GM18861 (cell line): ENCODE results near the gene LSAMP.
"Not testable (repeated sequence)": the region's sequence is repeated elsewhere in the genome, so short reads cannot be mapped to it uniquely, and the experiment has no call there.

ENCODE experiments used
- ATAC-seq: cut with Tn5 transposase; IDR thresholded peaks from one replicate; pipeline ENCODE4 v1.9.1; 2021; ENCODE audit not compliant: unreplicated experiment

LSAMP gene

DNA sequence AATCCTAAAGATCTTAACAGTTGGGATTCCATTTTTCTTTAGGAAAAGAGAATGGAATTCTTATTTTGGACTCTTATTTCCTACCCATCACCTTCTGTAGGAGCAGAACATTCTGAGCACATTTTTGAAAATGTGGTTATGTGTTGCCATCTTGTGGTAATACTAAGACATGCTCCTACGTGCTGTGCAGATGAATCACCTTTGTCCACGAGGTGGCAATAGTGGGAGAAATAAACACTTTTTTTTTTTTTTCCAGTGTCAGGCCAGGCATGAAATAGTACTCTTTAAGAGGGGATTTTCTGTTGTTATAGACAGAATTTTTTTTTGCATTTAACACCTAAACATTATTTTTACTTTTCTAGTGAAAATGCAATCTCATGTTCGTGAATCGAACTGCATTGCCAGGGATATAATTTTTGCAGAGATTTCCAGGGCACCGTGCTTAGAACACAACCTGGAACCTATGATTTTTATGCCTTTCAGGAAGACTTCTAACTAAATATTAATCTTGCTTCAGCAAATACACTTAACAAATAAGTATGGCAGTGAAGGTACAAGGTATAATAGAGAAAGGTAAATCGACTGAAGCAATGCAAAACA is 625.4 kb downstream of the LSAMP start:
- ATAC-seq: peak; percentile 98

DNA sequence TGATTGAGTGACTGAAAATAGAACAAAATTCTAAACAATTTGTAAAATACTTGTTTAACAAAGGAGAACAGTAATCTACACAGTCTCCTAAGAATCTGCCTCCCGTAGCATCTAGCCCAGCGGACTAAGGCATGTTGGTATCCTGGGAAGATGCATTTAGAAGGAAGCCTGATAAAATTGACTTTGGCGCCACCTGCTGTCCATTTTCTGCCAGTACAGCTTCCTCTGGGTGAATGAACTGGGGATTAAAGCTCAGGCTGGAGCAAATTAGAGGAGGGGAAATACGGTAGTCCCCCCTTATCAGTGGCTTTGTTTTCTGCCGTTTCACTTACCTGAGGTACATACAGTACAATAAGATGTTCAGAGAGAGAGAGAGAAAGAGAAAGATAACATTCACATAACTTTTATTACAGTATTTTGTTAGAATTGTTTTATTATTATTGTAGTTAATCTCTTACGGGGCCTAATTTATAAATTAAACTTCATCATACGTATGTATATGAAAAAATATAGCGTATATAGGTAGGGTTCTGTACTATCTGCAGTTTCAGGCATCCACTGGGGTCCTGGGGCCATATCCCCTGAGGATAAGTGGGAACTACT is 630.4 kb downstream of the LSAMP start:
- ATAC-seq: no peak

DNA sequence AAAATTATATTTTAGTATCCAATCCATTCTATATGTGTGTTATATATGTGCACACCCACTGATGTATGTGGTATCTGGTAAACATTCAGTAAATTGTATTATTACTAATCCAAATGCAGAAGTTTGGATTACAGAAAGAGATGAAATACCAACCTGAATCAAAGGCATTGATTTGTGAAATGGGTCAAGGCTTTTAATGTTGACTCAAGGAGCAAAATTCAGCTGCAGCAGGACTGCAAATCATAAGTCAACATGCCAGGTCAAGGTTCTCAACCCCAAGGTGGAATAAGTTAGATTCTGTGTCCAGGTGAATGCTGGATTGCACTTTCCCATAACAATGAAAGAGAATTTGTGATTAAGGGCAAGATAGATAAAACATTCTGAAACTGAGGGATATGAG is 631.3 kb downstream of the LSAMP start:
- no peak for ATAC-seq

DNA sequence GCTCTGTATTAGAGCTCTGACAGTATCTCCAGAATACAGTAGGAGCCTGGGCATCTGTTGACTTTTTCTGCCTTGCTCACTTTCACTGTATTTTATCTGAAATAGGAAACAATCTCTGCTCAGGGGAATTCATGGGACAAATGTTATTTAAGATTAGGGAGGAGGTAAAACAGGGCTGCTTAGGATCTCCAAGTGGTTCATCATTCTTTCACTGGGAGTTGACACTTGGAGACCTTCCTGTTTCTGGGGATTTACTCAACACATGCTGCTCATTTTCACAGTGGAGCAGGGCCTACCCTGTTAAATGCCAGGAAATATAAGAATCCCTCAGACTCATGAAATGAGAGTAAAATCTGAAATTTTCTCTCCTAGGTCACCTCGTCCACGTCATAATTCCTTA is 636.5 kb downstream of the LSAMP start:
- ATAC-seq: no peak

DNA sequence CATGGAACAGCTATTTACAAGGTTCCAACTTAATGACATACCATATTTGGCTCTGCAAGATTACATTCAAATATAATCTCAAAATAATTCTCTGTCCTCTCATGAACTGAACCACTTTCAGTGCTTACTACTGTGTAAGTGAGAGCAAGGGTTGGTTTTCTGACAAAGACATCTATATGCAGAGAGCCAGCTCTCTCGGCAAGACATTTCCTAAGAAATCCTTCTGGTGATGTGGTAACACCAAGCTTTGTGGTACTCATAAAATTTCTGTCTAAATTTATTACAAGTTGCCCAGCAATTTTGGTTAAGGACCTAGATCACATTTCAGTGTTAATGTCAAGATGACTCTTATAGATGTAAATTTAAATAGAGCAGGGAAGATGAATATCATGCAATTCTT is 637.0 kb downstream of the LSAMP start:
- no peak for ATAC-seq

DNA sequence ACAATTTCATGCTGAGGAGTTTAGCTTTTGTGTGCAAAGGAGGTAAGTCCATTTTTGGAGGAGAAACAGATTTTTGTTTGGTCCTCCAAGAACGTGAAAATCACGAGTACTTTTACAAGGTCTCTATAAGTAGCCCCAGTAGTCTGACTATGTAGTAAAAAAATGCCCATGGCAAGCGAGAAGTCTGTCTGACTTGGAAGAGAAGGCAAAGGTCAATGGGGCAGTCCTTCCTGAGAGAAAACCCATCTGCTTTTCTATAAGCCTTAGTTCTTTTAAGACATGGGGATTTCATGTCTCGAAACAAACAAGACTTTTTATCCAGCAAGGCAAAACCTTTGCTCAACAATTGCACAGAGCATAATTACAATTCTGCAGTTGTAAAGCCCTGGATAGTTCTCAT is 638.8 kb downstream of the LSAMP start:
- ATAC-seq: no peak

DNA sequence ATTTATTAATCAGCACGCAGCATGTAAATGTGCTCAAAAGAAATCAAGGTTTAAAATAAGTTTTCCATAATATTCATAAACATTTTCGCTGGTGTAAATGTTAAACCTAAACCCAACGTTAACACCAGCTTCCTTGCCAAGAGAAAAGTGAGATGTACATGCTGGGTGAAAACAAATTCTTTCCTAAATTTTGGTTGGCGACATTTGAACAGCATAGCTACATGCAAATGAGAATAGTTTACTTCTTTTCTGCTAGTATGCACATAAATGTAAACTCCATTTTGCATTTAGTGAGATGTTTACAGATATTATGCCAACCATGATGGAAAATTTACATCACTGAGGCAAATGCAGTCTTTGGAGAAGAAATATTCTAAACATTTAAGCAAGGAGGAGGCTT is 639.8 kb downstream of the LSAMP start:
- no peak for ATAC-seq

DNA sequence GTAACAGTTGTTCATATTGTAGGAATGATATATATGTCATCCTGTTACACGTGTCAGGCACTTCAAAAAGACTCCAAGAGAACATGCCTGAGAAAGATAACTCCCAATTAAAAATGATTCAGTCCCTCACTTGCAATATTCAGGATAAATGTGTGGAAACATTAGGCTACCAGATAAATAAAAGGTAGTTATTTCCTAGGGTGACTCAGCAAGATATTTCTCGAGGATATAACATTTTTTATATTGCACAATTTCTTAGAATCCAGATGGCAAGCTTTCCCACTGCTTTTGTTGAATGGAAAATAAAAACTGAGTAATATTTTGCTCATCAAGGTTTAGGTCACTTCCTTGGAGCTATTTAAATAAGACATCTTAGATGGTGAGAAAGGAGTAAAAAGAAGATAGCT is 640.6 kb downstream of the LSAMP start:
- ATAC-seq: no peak

DNA sequence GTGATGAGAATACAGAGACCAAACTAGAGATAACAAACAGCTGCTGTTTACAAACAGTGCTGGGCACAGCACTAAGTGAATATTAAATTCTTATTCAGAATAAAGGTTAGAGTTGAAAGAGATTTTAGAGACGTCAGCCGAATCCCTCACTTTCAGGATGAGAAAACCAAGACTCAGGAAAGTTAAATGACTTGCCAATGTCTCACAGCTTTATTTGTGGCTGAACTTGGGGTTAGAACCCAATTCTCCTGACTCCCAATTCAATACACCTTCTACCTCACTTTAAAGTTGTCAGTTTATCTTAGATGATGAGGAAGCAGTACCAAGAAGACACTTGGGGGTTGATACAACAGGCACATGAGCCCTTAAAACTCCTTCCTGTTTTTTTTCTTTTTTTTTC is 641.1 kb downstream of the LSAMP start:
- ATAC-seq: no peak

DNA sequence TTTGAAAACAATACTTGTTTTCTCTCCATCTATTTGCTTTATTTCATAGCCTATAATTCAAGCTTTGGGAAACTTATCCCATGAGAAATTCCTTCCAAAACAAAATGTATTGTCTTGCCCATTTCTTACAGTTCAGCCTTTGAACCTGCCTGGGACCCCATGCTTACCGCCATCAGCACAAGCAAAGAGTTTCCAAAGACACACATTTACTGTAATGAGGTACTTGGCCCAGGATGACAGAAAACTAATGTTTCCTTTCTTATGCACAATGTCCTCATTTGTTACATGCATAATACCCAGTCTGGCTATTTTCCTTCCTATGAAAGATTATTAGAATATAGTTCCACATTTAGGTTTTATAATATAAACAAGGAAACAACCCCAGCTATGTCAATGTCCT is 641.6 kb downstream of the LSAMP start:
- ATAC-seq: no peak

DNA sequence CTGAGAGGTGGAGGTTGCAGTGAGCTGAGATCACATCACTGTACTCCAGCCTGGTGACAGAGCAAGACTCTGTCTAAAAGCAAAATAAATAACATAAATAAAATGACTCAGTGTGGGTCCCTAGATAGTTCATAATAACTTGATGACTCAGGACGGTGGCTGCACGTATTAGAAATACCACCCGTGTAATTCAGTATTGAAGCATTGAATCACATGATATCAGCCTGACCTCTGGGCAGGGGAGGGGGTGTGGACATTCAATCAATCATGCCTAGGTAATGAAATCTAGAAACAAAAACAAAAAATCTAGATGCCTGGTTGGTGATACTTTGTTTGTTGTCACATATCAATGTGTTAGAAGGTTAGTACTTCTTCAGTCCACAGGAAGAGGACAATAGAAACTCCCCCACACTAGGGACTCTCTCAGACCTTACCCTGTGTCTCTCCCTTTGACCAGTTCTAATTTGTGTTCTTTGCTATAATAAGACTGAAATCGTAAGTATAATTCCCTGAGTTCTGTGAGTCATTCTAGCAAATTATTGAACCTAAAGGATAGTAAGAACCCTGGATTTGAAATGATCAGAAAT is 644.7 kb downstream of the LSAMP start:
- no peak for ATAC-seq

DNA sequence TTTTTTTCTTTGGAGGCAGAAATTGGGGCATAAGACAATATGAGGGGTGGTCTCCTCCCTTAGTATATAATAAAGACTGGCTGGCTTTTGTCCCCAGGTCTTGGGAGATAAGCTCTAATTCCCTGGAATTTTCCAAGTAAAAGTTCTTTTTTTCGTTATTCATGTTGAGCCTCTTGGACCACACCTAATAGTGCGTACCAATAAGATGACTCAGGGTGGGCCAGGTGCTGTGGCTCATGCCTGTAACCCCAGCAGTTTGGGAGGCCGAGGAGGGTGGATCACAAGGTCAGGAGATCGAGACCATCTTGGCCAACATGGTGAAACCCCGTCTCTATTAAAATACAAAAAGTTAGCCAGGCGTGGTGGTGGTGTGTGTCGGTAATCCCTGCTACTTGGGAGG is 645.2 kb downstream of the LSAMP start:
- ATAC-seq: not testable (repeated sequence)

DNA sequence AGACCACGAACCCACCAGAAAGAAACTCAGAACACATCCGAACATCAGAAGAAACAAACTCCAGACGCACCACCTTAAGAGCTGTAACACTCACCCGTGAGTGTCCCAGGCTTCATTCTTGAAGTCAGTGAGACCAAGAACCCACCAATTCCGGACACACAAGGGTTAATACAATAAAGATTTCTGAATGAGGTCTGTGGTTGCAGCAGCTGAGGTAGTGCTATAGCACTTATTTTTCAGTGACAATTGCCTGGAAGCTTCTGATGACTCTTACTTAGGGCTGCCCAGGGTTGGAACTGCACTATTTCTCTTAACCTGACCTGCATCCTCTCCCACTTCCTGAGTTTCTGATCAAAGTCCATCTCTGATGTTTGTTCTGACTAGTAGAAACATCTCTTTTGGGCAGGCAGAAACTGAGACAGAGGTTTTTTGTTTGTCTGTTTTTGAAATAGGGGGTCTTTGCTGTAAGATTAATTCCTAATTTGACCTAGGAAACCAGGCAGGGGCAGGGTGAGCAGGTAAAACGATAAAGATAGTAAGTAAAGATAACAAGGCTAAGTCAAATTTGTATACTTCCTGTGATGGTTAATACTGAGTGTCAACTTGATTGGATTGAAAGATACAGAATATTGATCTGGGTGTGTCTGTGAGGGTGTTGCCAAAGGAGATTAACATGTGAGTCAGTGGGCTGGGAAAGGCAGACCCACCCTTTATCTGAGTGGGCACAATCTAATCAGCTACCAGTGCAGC is 652.9 kb downstream of the LSAMP start:
- ATAC-seq: peak; percentile 87

DNA sequence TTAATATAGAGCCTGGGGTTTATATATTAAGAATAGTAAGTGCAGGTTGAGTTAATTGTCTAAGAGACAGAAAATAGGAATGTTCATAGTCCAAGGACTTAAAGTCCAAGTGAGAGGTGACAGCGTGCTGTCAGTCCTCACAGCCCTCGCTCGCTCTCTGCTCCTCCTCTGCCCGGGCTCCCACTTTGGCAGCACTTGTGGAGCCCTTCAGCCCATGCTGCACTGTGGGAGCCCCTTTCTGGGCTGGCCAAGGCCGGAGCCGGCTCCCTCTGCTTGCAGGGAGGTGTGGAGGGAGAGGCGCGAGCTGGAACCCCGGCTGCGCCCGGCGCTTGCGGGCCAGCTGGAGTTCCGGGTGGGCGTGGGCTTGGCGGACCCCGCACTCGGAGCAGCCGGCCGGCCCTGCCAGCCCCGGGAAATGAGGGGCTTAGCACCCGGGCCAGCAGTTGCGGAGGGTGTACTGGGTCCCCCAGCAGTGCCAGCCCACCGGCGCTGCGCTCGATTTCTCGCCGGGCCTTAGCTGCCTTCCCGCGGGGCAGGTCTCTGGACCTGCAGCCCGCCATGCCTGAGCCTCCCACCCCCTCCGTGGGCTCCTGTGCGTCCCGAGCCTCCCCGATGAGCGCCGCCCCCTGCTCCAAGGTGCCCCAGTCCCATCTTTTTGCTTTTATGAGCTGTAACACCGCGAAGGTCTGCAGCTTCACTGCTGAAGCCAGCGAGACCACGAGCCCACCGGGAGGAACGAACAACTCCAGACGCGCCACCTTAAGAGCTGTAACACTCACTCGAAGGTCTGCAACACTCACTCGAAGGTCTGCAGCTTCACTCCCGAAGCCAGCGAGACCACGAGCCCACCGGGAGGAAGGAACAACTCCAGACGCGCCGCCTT is 653.8 kb downstream of the LSAMP start:
- not testable (repeated sequence) for ATAC-seq

DNA sequence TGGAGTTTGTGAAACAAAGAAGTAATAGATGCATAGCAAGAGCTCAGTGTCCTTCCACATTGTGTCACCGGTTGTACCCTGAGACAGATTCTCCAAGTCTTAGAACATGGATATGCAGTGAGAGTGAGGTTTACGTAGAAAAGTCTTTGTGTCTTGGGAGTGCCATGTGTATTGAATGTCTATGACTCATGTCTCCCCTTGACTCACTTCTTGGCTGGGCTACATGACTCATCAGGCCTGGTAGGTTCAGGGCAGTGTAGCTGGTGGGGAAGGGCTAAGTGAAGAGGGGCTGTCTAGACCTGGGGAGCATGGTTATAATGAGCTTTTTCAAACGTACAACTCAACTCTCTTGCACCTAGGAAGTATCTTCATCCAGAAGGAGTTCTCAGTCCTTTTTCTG is 654.5 kb downstream of the LSAMP start:
- ATAC-seq: peak; percentile 59

DNA sequence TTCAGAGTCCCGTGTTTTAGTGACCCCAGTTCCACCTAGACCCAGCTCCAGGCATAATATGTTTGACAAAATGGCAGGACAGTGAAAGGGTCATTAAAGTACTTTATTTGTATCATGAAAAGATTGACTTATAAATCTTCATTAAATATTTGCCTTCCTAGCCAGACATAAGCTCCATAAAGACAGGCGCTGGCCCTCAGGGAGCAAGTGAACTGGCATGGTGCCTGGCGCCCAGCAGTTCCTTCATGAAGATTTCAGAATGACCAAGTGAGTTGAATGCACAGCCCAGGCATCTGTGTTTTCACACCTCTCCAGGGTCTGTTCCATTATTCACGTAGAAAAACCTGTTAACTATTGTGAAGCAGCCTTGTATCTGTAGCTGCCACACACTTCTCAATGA is 655.8 kb downstream of the LSAMP start:
- ATAC-seq: no peak

DNA sequence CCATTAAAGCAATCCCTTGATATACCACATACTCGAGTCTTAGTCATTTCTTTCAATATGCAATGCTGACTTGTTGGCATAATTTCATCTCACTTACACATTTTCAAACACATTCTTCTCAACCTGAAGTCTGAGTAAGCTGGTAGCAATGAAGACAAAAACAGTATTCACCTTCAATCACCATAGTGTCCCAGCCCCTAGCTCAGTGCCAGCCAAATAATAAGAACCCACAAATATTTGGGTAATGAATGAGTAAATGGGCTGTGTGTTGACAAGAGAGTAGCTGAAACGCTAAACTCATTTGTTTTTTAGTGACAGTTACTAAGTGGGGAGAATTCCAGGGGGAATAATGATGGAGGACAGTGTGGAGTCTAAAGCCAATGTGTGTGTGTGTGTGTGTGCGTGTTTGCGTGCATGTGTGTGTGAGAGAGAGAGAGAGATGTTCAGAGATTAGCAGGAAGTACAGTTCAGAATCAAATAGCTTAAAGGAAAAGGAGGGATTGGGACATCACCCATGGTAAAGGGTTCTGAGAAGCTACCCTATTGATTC is 656.3 kb downstream of the LSAMP start:
- ATAC-seq: no peak

DNA sequence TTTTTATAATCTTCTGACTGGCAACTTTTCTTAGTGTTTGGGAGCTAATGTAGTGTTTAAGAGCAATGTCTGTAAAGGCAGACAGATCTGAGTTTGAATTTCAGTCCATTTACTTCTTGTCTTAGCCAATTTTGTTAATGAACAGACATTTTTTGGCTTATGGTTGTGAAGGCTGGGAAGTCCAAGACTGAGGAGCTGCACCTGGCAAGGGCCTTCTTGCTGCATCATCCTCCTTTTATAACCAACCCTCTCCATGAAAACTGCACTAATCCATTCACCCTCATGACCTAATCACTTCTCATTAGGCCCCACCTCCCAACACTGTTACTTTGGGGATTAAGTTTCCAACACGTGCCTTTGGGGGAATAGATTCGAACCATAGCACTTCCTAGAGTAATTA is 657.5 kb downstream of the LSAMP start:
- no peak for ATAC-seq

DNA sequence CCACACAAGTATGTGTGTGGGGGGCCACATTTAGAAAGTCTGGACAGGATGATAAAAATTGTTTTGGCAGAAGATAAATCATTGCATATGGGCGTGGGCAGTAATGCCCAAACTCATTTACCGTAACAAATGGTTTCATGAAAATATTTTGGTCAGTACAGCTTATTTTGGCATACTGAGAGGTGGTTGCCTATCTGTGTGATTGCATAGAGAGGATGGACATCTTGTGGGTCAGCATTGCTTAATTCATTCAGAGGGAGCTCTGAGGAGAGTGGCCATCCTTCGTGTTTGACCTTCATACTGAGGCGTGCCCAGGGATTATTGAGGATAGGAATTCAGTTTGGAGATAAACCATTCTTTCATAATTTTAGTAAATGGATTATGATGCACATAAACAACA is 659.5 kb downstream of the LSAMP start:
- no peak for ATAC-seq

DNA sequence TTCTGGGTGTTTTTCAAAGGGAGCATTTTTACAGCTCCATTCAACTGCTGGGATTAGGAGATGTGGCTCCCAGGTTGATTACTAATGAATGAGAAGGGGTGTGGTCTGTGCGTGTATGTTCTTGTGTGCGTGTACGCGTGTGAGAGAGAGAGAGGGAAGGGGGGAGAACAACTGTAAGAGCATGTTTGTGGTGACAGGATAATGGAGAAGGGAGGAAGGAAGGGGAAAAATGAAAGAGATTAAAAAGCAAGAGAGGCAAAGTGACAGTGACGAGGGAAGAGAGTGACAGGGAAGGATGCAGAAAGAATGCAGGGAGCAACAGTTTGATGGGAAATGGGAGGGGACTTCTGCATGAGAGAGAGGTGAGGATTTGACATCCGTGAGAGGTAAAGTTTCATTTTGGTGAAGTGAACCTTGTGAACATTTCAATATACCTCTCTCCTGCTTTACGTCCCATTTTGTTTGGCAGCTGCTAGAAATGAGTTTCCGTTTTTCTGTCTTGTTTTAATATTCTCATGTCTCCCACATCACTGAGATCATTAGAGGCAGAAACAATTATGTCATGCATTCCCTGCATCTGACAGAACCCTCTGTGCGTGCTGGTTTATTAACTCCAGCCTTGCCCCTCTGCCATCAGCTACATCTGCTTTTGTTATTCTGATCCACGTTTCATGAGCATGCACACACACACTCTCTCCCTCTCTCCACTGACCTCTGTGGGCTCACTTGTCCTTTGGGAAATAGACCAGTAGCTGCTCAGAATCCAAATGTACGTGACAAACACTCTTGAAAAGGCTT is 660.3 kb downstream of the LSAMP start:
- ATAC-seq: no peak
